Measurements from ENCODE around the gene SLC35G2. TPM values are rescaled to one million over a fixed set of nuclear protein-coding genes. Genes with fewer than 3 reads are reported as not detected.

The SLC35G2 gene
- total and polyA plus RNA-seq, 2 donors (not counting 3 experiments of a cell fraction or from before 2014, with no cell fraction given): 19.4 to 23.9 TPM

- H3K9me1 ChIP-seq (replicated peaks; ENCODE audit: control insufficient read depth, extremely low read depth, insufficient read depth, low read length): no peaks in the 10 kb centered on the region
- dilution Hi-C loops (cut with MboI; ENCODE audit: extremely low pct_ligation_motif_present, low sequenced_read_pairs) (no loop called here), intact Hi-C loops (cut with micrococcal nuclease) (loop anchor here (1.0 to 5.0 kb wide), 6 partner anchors 19 to 743 kb away; no protein-coding TSS in a partner anchor)
- H3K27ac ChIP-seq (ENCODE audit: insufficient read depth, low read depth, low read length): peak overlapping the region; percentile 97
- H3K4me2 ChIP-seq (ENCODE audit: insufficient read depth, low read length): peak overlapping the region; percentile 92
- H3K36me3 ChIP-seq (ENCODE audit: control insufficient read depth in 2 of 2, extremely low read depth in 1 of 2, insufficient read depth in 2 of 2, low read length in 2 of 2): no peaks in the 10 kb centered on the region
- DNase-seq (ENCODE audit: low read depth, low spot score) (peak; percentile 62), FAIRE-seq (peak; percentile 46)
- TF ChIP-seq JUN (IDR thresholded peaks at IDR 0.05; ENCODE audit: borderline replicate concordance, insufficient read depth, insufficient read length, low read depth) (no peak), MAX (IDR thresholded peaks at IDR 0.05; ENCODE audit: insufficient read depth, insufficient read length) (peak; percentile 30)
- ChIA-PET CTCF (interaction anchor here (1.2 to 2.7 kb wide), 4 partner anchors 11 to 194 kb away, joined by 3 to 9 read pairs (median 7); partner anchors contain the start of genes NCK1 and STAG1), POLR2A (interaction anchor here (1.0 to 1.5 kb wide), 2 partner anchors 12 to 42 kb away, joined by 4 to 8 read pairs; partner anchors contain the start of gene NCK1)
- H2AFZ ChIP-seq (ENCODE audit: low read depth, low read length): peak overlapping the region; percentile 59
- H3K79me2 ChIP-seq (ENCODE audit: control insufficient read depth, insufficient read depth, low read length): peaks cover 53% of the 10 kb centered on the region
- H4K20me1 ChIP-seq (replicated peaks; ENCODE audit: control insufficient read depth, extremely low read depth, insufficient read depth, low read length): no peaks in the 10 kb centered on the region
- no peaks in the 10 kb centered on the region for H3K27me3 ChIP-seq (ENCODE audit: control insufficient read depth in 2 of 2, insufficient read depth in 2 of 2, low read length in 2 of 2)
- no TSS peak for BruUV-seq (replicated peaks)
- peak overlapping the region; percentile 31 to 78 (median 77) for H3K4me3 ChIP-seq (replicated peaks in 1 of 3; ENCODE audit: insufficient read depth in 1 of 3, low read depth in 1 of 3, low read length in 3 of 3)
- peaks cover 16% of the 10 kb centered on the region for H3K4me1 ChIP-seq (ENCODE audit: control insufficient read depth, extremely low read depth, insufficient read depth, low read length)
- H3K9me3 ChIP-seq (replicated peaks; ENCODE audit: control insufficient read depth, insufficient read depth, low read length): no peaks in the 10 kb centered on the region
- H3K9ac ChIP-seq (replicated peaks; ENCODE audit: extremely low read depth, insufficient read depth, low read length): peak overlapping the region; percentile 90
Measured at GRCh38 chr3:136819731-136820679, 1.1 kb downstream of the SLC35G2 start.

GRCh38 chr3:136831461-136831860 lies 12.5 kb downstream of the SLC35G2 start:
- H3K79me2 ChIP-seq (ENCODE audit: control insufficient read depth, insufficient read depth, low read length): peaks cover 77% of the 10 kb centered on the region
- DNase-seq (ENCODE audit: low read depth, low spot score): no peak

More at GRCh38 chr3:136831461-136831860, 12.5 kb downstream of the SLC35G2 start:
- TF ChIP-seq JUN (IDR thresholded peaks at IDR 0.05; ENCODE audit: borderline replicate concordance, insufficient read depth, insufficient read length, low read depth): no peak
- TF ChIP-seq POLR2A (IDR thresholded peaks at IDR 0.05; ENCODE audit: low read depth, low read length): no peak
- TF ChIP-seq MYC (IDR thresholded peaks at IDR 0.05; ENCODE audit: low read depth, low read length): no peak
- no peak for TF ChIP-seq GATA2 (IDR thresholded peaks at IDR 0.05; ENCODE audit: insufficient read depth, insufficient read length, low read depth, low read length)
- Histone ChIP-seq H2AFZ (ENCODE audit: low read depth, low read length) (no peak overlapping the region), H3K27ac (ENCODE audit: insufficient read depth, low read depth, low read length) (no peak overlapping the region), H3K36me3 (ENCODE audit: control insufficient read depth in 2 of 2, extremely low read depth in 1 of 2, insufficient read depth in 2 of 2, low read length in 2 of 2) (no peaks in the 10 kb centered on the region), H4K20me1 (replicated peaks; ENCODE audit: control insufficient read depth, extremely low read depth, insufficient read depth, low read length) (peaks cover 2% of the 10 kb centered on the region), H3K4me1 (ENCODE audit: control insufficient read depth, extremely low read depth, insufficient read depth, low read length) (peaks cover 19% of the 10 kb centered on the region), H3K4me2 (ENCODE audit: insufficient read depth, low read length) (no peak overlapping the region), H3K9me1 (replicated peaks; ENCODE audit: control insufficient read depth, extremely low read depth, insufficient read depth, low read length) (no peaks in the 10 kb centered on the region), H3K9me3 (replicated peaks; ENCODE audit: control insufficient read depth, insufficient read depth, low read length) (no peaks in the 10 kb centered on the region), H3K9ac (replicated peaks; ENCODE audit: extremely low read depth, insufficient read depth, low read length) (no peak overlapping the region), H3K27me3 (ENCODE audit: control insufficient read depth in 2 of 2, insufficient read depth in 2 of 2, low read length in 2 of 2) (no peaks in the 10 kb centered on the region), H3K4me3 (replicated peaks in 1 of 3; ENCODE audit: insufficient read depth in 1 of 3, low read depth in 1 of 3, low read length in 3 of 3) (no peak overlapping the region)
- intact Hi-C loops (cut with micrococcal nuclease): no loop called here
- FAIRE-seq: no peak
- ChIA-PET POLR2A (interaction anchor here (0.8 kb wide), 1 partner anchor 11 kb away, joined by 4 read pairs; no protein-coding TSS in a partner anchor), CTCF (interaction anchor here (0.9 to 1.5 kb wide), 5 partner anchors 10 to 131 kb away, joined by 3 to 5 read pairs (median 3); partner anchors contain the start of gene STAG1)
- dilution Hi-C loops (cut with MboI; ENCODE audit: extremely low pct_ligation_motif_present, low sequenced_read_pairs): no loop called here
- no TSS peak for BruUV-seq (replicated peaks)

Measured in endothelial cell of umbilical vein (primary cell).